Ishikawa (cell line): ENCODE measurements around the gene MRPL36.

Source experiments
- CEBPB ChIP-seq: IDR thresholded peaks from 2 replicates; pipeline ENCODE4 v1.6.1; 2012
- CREB1 ChIP-seq: IDR thresholded peaks from 2 replicates; pipeline ENCODE4 v1.6.1; 2012; ENCODE audit warnings: low read depth
- EP300 ChIP-seq: IDR thresholded peaks from 2 replicates; pipeline ENCODE4 v1.6.1; 2012; ENCODE audit warnings: borderline replicate concordance
- NFIC ChIP-seq: IDR thresholded peaks from 2 replicates; pipeline ENCODE4 v1.6.1; 2012
- RAD21 ChIP-seq: IDR thresholded peaks from 2 replicates; pipeline ENCODE4 v1.6.1; 2012; ENCODE audit warnings: low read depth
- TAF1 ChIP-seq: IDR thresholded peaks from 2 replicates; pipeline ENCODE4 v1.6.1; 2012; ENCODE audit warnings: low read depth, mild to moderate bottlenecking
- TCF12 ChIP-seq: IDR thresholded peaks from 2 replicates; pipeline ENCODE4 v1.6.1; 2012; ENCODE audit warnings: low read depth
- TEAD4 ChIP-seq: IDR thresholded peaks from 2 replicates; pipeline ENCODE4 v1.6.1; 2012
- YY1 ChIP-seq: IDR thresholded peaks from 2 replicates; pipeline ENCODE4 v1.6.1; 2012; ENCODE audit warnings: low read depth

- no peak for TF ChIP-seq RAD21
- TF ChIP-seq TEAD4 = no peak
- TF ChIP-seq TCF12 = no peak
- TF ChIP-seq CEBPB = no peak
- no peak for TF ChIP-seq NFIC
- no peak for TF ChIP-seq CREB1
- TF ChIP-seq TAF1 = no peak
- no peak for TF ChIP-seq YY1
- TF ChIP-seq EP300 = no peak
Measured at GRCh38 chr5:1779782-1780613, 19.6 kb downstream of the MRPL36 start.
